Neuronal stem cell (in vitro differentiated cells): ENCODE measurements around the gene HMCN1.

ENCODE experiments used
- DNase-seq: peaks from one replicate; pipeline ENCODE4 v3.0.0-alpha.2; 2013; ENCODE audit warnings: low spot score
- H2AFZ ChIP-seq: one replicate; pipeline ENCODE4 v1.6.1; 2013; ENCODE audit warnings: mild to moderate bottlenecking, low read length, inconsistent platforms
- H2AK5ac ChIP-seq: 2 replicates; pipeline ENCODE4 v1.6.1; 2013; ENCODE audit warnings: low read depth, mild to moderate bottlenecking, inconsistent platforms, low read length, moderate library complexity, mixed read lengths
- H2BK120ac ChIP-seq: 2 replicates; pipeline ENCODE4 v1.6.1; 2013; ENCODE audit warnings: low read depth, mild to moderate bottlenecking, inconsistent platforms, low read length, moderate library complexity, mixed read lengths
- H2BK12ac ChIP-seq: one replicate; pipeline ENCODE4 v1.6.1; 2013; ENCODE audit warnings: low read length, inconsistent platforms
- H2BK15ac ChIP-seq: 2 replicates; pipeline ENCODE4 v1.6.1; 2013; ENCODE audit warnings: mild to moderate bottlenecking, low read length, inconsistent platforms, mixed read lengths
- H2BK5ac ChIP-seq: one replicate; pipeline ENCODE4 v1.6.1; 2013; ENCODE audit warnings: inconsistent platforms, mild to moderate bottlenecking, low read length, moderate library complexity
- H3K14ac ChIP-seq: one replicate; pipeline ENCODE4 v1.6.1; 2013; ENCODE audit warnings: low read length, inconsistent platforms
- H3K18ac ChIP-seq: 2 replicates; pipeline ENCODE4 v1.6.1; 2013; ENCODE audit warnings: low read length, inconsistent platforms
- H3K23ac ChIP-seq: 2 replicates; pipeline ENCODE4 v1.6.1; 2013; ENCODE audit warnings: low read depth, mild to moderate bottlenecking, mixed read lengths, low read length, inconsistent platforms; ENCODE audit not compliant: poor library complexity
- H3K27ac ChIP-seq: replicated peaks from 3 replicates; pipeline ENCODE4 v1.5.1; 2013; ENCODE audit warnings: low read length, inconsistent platforms
- H3K27me3 ChIP-seq, 3 experiments: 2 replicates each; pipeline ENCODE4 v1.6.1; 2013; ENCODE audit warnings: low read length in 3 of 3, mild to moderate bottlenecking in 2 of 3, inconsistent platforms in 1 of 3, low read depth in 1 of 3, mixed read lengths in 1 of 3, moderate library complexity in 1 of 3; ENCODE audit not compliant: control insufficient read depth in 3 of 3, insufficient read depth in 3 of 3
- H3K36me3 ChIP-seq, 2 donors: replicated peaks in 1 of 2; 2 replicates each; pipeline ENCODE4 v1.6.1; 2013; ENCODE audit warnings: low read length in 2 of 2; ENCODE audit not compliant: control insufficient read depth in 2 of 2, insufficient read depth in 2 of 2
- H3K4ac ChIP-seq: 2 replicates; pipeline ENCODE4 v1.6.1; 2013; ENCODE audit warnings: inconsistent platforms, mild to moderate bottlenecking, low read length, moderate library complexity
- H3K4me1 ChIP-seq, 2 donors: 1 replicate in 1 of 2; 2 replicates in 1 of 2; pipeline ENCODE4 v1.6.1; 2013; ENCODE audit warnings: low read length in 2 of 2, low read depth in 1 of 2; ENCODE audit not compliant: control insufficient read depth in 2 of 2, insufficient read depth in 1 of 2
- H3K4me2 ChIP-seq: one replicate; pipeline ENCODE4 v1.6.1; 2013; ENCODE audit warnings: mild to moderate bottlenecking, low read length, inconsistent platforms; ENCODE audit not compliant: insufficient read depth, poor library complexity, severe bottlenecking
- H3K4me3 ChIP-seq, 2 donors: 2 replicates each; pipeline ENCODE4 v1.5.1; 2013; ENCODE audit warnings: low read length in 2 of 2, mild to moderate bottlenecking in 2 of 2, inconsistent platforms in 1 of 2, moderate library complexity in 1 of 2
- H3K79me1 ChIP-seq: one replicate; pipeline ENCODE4 v1.6.1; 2013; ENCODE audit warnings: low read depth, mild to moderate bottlenecking, inconsistent platforms, low read length, moderate library complexity
- H3K9ac ChIP-seq: one replicate; pipeline ENCODE4 v1.6.1; 2013; ENCODE audit warnings: mild to moderate bottlenecking, low read depth, low read length, inconsistent platforms; ENCODE audit not compliant: poor library complexity
- H3K9me3 ChIP-seq, 2 donors: replicated peaks in 1 of 2; 2 replicates each; pipeline versions ENCODE3 to v1.6.1; 2013; ENCODE audit warnings: low read length in 2 of 2, mild to moderate bottlenecking in 2 of 2, inconsistent platforms in 1 of 2, low read depth in 1 of 2, mixed read lengths in 1 of 2, moderate library complexity in 1 of 2; ENCODE audit not compliant: control insufficient read depth in 2 of 2, insufficient read depth in 1 of 2
- H4K8ac ChIP-seq: one replicate; pipeline ENCODE4 v1.6.1; 2013; ENCODE audit warnings: low read depth, mild to moderate bottlenecking, inconsistent platforms, low read length, moderate library complexity
- H4K91ac ChIP-seq: one replicate; pipeline ENCODE4 v1.6.1; 2013; ENCODE audit warnings: low read length, low read depth, mild to moderate bottlenecking, inconsistent platforms; ENCODE audit not compliant: poor library complexity
- WGBS, 2 donors: extraction: QIAGEN DNeasy Blood & Tissue Kit; methylation state at CpG; one replicate each; pipeline ENCODE4 v1.1.7; 2013; ENCODE audit warnings: missing lambda C conversion rate in 2 of 2, mixed read lengths in 1 of 2; ENCODE audit not compliant: insufficient read length in 2 of 2, insufficient replicate concordance in 1 of 2; ENCODE audit errors: extremely low coverage in 2 of 2; 5-methylcytosine and 5-hydroxymethylcytosine counted together

The HMCN1 gene

GRCh38 chr1:186202271-186202764 lies 468.1 kb downstream of the HMCN1 start:
- no peak overlapping the region for H2AK5ac ChIP-seq
- H3K9ac ChIP-seq, result no peak overlapping the region
- no peak overlapping the region for H3K18ac ChIP-seq
- no peak overlapping the region for H2AFZ ChIP-seq
- H2BK12ac ChIP-seq, result no peak overlapping the region
- peaks cover 0 to 2% of the 10 kb centered on the region in 2 donors for H3K4me1 ChIP-seq
- H3K9me3 ChIP-seq, result peaks cover 0 to 3% of the 10 kb centered on the region in 2 donors
- H3K4me3 ChIP-seq, result no peak overlapping the region
- H3K36me3 ChIP-seq, result no peaks in the 10 kb centered on the region
- H3K4ac ChIP-seq, result no peak overlapping the region
- no peak overlapping the region for H3K27ac ChIP-seq
- no peak for DNase-seq
- no peak overlapping the region for H3K14ac ChIP-seq
- no peak overlapping the region for H2BK15ac ChIP-seq
- H3K4me2 ChIP-seq, result no peak overlapping the region
- H2BK120ac ChIP-seq, result no peak overlapping the region
- no peak overlapping the region for H3K23ac ChIP-seq
- WGBS, 2 donors, result no CpG with 5 or more reads among the region's 5 CpGs
- H3K27me3 ChIP-seq, result no peaks in the 10 kb centered on the region
- H3K79me1 ChIP-seq, result no peaks in the 10 kb centered on the region
- no peak overlapping the region for H2BK5ac ChIP-seq
- no peak overlapping the region for H4K91ac ChIP-seq
- no peak overlapping the region for H4K8ac ChIP-seq

GRCh38 chr1:186202776-186203175 lies 468.6 kb downstream of the HMCN1 start:
- Histone ChIP-seq H4K91ac (no peak overlapping the region), H3K14ac (no peak overlapping the region), H3K18ac (no peak overlapping the region), H3K9ac (no peak overlapping the region), H3K36me3 (no peaks in the 10 kb centered on the region), H3K4me2 (no peak overlapping the region), H2BK15ac (no peak overlapping the region), H3K27me3 (no peaks in the 10 kb centered on the region), H2BK5ac (no peak overlapping the region), H3K4me3 (no peak overlapping the region), H2BK120ac (no peak overlapping the region), H2BK12ac (no peak overlapping the region), H2AFZ (no peak overlapping the region), H3K4ac (no peak overlapping the region), H4K8ac (no peak overlapping the region), H3K27ac (no peak overlapping the region), H3K4me1 (peaks cover 0 to 2% of the 10 kb centered on the region in 2 donors), H3K79me1 (no peaks in the 10 kb centered on the region), H3K23ac (no peak overlapping the region), H3K9me3 (peaks cover 0 to 3% of the 10 kb centered on the region in 2 donors), H2AK5ac (no peak overlapping the region)
- no peak for DNase-seq
- no CpG with 5 or more reads among the region's 2 CpGs for WGBS, 2 donors

- no peak overlapping the region for H2BK5ac ChIP-seq
- no peak overlapping the region for H2AK5ac ChIP-seq
- H3K9me3 ChIP-seq, result peaks cover 0 to 3% of the 10 kb centered on the region in 2 donors
- no peaks in the 10 kb centered on the region for H3K36me3 ChIP-seq
- no peak overlapping the region for H3K4ac ChIP-seq
- no peak overlapping the region for H3K4me3 ChIP-seq
- no peak overlapping the region for H2BK15ac ChIP-seq
- no peak overlapping the region for H3K27ac ChIP-seq
- no peak overlapping the region for H3K9ac ChIP-seq
- H3K18ac ChIP-seq, result no peak overlapping the region
- no peak overlapping the region for H3K4me2 ChIP-seq
- no peaks in the 10 kb centered on the region for H3K27me3 ChIP-seq
- no peak overlapping the region for H4K8ac ChIP-seq
- peak overlapping the region; percentile 31 for H2AFZ ChIP-seq
- no peak overlapping the region for H3K14ac ChIP-seq
- WGBS, 2 donors, result no CpG with 5 or more reads among the region's 7 CpGs
- H2BK12ac ChIP-seq, result no peak overlapping the region
- no peaks in the 10 kb centered on the region for H3K79me1 ChIP-seq
- H4K91ac ChIP-seq, result no peak overlapping the region
- H3K23ac ChIP-seq, result no peak overlapping the region
- peaks cover 0 to 2% of the 10 kb centered on the region in 2 donors for H3K4me1 ChIP-seq
- DNase-seq, result no peak
- H2BK120ac ChIP-seq, result no peak overlapping the region
Observed at GRCh38 chr1:186206048-186206570, 471.9 kb downstream of the HMCN1 start.

- Histone ChIP-seq H3K27me3 (no peaks in the 10 kb centered on the region), H3K79me1 (no peaks in the 10 kb centered on the region), H2BK120ac (no peak overlapping the region), H3K4ac (no peak overlapping the region), H3K23ac (no peak overlapping the region), H3K4me3 (no peak overlapping the region), H4K91ac (no peak overlapping the region), H3K4me1 (no peaks in the 10 kb centered on the region), H2AK5ac (no peak overlapping the region), H3K18ac (no peak overlapping the region), H4K8ac (no peak overlapping the region), H2BK12ac (no peak overlapping the region), H3K36me3 (no peaks in the 10 kb centered on the region), H3K9ac (no peak overlapping the region), H2BK15ac (no peak overlapping the region), H2BK5ac (no peak overlapping the region), H2AFZ (no peak overlapping the region), H3K4me2 (no peak overlapping the region), H3K9me3 (peaks cover 0 to 3% of the 10 kb centered on the region in 2 donors), H3K27ac (no peak overlapping the region), H3K14ac (no peak overlapping the region)
- DNase-seq, result no peak
- WGBS, 2 donors, result no CpG with 5 or more reads among the region's 4 CpGs
Observed at GRCh38 chr1:186207391-186208085, 473.3 kb downstream of the HMCN1 start.
